Right ventricle myocardium inferior (tissue), 1 donor: ENCODE measurements around the gene MIEF2. TPM values are rescaled to one million over a fixed set of nuclear protein-coding genes. Genes with fewer than 3 reads are reported as not detected.
"Not testable (repeated sequence)": the region's sequence is repeated elsewhere in the genome, so short reads cannot be mapped to it uniquely, and the experiment has no call there.

ENCODE experiments used
- ATAC-seq: fragments of 200-7000 bp; cut with Tn5 transposase; one replicate; pipeline ENCODE4 v1.9.1; 2020; ENCODE audit warnings: mild to moderate bottlenecking, moderate library complexity
- DNase-seq: peaks from one replicate; pipeline ENCODE4 v3.0.0; 2021; ENCODE audit errors: missing footprints
- intact Hi-C: fragments of 100-400 bp; cut with DNase I; formaldehyde crosslinking; loops from one replicate; pipeline ENCODE4 v1.11.0; 2022
- total RNA-seq: library from RNA; stranded (reverse); fragmentation: NEBNext Ultra II Directional; extraction: Animal tissue kit (Norgen Biotek cat#: 25700); gene quantifications from one replicate; pipeline ENCODE4 v1.2.1, GENCODE V29; 2021
- donor health status: DM: no; HTN: yes; CAD: no; lungs with severe emphysema.

The MIEF2 gene
- total RNA-seq, 1 donor from 2014 or later: 31.3 TPM

DNA sequence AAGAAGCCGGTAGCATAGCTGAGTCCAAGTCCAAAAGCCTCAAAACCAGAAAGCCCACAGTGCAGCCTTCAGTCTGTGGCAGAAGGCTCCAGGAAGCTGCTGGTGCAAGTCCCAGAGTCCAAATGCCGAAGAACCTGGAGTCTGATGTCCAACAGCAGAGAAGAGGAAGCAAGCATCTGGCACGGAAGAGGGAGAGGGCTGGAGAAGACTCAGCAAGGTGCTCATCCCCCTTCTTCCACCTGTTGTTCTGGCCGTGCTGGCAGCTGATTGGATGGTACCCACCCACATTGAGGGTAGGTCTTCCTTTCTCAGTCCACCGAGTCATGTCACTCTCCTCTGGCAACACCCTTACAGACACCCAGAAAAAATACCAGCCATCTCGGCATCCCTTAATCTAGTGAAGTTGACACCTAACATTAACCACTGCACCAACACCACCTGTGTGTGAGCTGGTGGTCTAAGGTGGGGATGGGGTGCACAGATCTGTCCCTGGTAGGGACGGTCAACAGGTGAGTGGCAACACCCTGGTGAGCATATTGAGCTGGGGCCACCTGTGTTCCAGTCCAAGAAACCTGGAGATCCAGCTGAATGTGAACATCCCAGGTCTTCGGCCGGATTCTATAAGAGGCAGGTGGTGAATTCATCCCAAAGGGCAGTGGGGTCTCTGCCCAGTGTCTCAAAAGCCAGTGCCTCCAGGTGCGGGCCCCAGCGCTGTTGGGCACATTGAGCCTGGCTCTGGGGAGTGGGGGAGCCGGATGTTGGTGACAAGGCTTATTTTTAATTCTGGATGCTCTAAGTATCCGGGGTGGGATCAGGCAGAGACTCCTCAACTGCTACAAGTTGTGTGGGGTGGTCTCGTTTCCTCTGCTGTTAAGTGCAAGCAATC is 9.8 kb downstream of the MIEF2 start:
- ATAC-seq (no peak), DNase-seq (no peak)
- intact Hi-C loops: no loop called here

DNA sequence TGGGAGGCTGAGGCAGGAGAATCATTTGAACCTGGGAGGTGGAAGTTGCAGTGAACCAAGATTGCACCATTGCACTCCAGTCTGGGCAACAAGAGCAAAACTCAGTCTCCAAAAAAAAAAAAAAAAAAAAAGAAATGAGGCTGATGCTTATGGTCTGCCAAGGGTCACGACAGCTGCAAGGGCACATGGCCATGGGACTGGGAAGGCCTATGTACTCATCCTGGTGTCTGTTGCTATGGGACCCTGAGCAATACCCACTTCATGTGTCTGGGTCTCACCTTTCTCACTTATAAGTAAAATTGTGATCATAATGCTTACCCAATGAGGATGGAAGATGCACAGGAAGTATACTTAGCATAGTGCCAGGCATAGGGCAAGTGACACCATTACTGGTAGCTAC is 16.6 kb downstream of the MIEF2 start:
- intact Hi-C loops: no loop called here
- ATAC-seq (no peak), DNase-seq (no peak)

GRCh38 chr17:18278867-18279266 is 18.4 kb downstream of the MIEF2 start:
- DNase-seq (no peak), ATAC-seq (no peak)
- intact Hi-C loops: no loop called here

DNA sequence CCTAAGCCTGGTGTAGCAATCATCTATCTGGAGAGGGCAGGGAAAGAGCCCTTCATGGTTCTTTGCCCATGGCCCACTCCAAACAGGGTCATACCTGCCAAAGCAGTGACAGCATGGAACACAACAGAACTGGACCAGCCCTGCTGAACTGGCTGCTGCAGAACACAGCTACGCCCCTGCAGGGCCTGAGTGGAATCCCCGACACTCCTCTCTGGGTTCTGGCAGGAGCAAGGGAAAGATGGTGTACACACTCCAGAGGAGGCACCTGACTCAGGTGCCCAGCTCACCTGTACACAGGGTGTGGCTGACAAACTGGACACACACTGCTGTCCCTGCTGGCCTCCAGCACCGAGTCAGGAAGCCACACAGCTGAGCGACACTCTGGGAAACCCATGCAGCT is 19.8 kb downstream of the MIEF2 start:
- intact Hi-C loops: no loop called here
- DNase-seq (no peak), ATAC-seq (peak; percentile 24)

GRCh38 chr17:18280766-18281371 is 20.4 kb downstream of the MIEF2 start:
- no peak for ATAC-seq
- DNase-seq: no peak
- intact Hi-C loops: no loop called here

DNA sequence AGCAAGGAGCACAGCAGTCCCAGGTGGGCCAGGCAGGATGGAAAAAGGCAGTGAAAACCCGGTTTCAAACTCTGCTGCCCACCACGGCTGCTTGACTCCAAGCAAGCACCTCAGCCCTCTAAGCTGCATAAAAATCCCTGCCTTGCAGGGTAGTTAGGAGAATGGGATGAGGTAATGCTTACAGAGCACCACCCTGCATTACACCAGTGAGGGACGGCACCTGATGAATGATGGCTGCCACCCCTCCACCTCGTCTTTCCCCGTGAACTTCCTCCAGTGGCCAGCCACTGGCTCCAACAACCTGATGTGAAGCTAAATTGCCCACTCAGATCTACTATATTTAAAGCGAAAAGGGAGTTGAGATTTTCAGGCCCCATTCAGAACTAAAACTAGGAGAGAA is 21.3 kb downstream of the MIEF2 start:
- intact Hi-C loops: no loop called here
- no peak for DNase-seq
- ATAC-seq: no peak

DNA sequence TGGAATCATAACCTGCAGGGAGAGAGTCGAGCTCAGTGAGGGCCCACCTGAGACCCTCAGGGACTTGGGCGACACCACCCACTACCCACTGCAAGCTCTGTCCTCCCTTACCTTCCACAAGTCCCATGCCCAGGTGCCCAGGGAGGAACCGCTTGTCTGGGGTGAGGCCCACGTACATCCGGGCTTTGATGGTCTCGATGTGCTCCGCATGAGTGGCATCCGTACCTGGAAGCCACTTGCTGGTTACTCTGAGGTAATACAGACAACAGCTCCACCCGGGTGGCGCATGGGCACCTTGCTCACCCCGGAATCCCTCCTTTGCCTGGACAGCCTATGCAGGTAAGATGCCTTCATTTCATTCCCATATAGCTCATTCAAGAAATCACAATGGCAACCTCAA is 24.8 kb downstream of the MIEF2 start:
- no peak for DNase-seq
- intact Hi-C loops: no loop called here
- ATAC-seq: no peak

DNA sequence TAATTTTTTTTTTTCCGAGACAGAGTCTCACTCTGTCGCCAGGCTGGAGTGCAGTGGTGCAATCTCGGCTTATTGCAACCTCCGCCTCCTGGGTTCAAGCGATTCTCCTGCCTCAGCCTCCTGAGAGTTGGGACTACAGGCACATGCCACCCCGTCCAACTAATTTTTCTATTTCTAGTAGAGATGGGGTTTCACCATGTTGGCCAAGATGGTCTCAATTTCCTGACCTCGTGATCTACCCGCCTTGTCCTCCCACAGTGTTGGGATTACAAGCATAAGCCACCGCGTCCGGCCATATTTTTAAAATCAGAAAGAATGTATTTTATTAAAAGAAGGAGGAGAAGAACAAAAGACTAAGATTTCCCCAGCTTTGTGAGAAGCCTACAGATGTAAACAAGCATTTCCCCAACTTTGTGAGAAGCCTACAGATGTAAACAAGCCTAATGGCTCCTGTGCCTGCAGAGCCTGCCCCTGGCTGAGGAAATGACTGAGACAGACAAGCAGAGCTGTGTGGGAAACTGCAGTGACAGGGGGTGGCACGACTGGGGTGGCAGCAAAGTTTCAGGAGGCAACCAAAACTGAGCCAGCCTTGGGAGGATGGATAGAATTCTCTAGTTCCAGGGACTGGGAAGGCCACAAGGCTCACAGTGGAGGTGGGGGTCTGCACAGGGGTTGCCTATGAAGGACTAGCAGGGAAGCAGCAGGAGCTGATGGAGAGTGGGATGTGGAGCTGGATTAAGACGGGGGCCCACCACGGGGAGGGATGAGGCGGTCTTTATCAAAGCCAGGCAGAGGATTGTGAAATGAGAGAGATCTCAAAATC is 31.5 kb downstream of the MIEF2 start:
- ATAC-seq (no peak), DNase-seq (no peak)
- intact Hi-C loops: no loop called here

DNA sequence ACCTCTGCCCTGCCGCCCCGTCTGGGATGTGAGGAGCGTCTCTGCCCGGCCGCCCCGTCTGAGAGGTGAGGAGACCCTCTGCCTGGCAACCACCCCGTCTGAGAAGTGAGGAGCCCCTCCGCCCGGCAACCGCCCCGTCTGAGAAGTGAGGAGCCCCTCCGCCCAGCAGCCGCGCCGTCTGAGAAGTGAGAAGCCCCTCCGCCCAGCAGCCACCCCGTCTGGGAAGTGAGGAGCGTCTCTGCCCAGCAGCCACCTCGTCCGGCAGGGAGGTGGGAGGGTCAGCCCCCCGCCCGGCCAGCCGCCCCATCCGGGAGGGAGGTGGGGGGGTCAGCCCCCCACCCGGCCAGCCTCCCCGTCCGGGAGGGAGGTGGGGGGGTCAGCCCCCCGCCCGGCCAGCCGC is 37.6 kb downstream of the MIEF2 start:
- ATAC-seq, intact Hi-C loops, DNase-seq: not testable (repeated sequence)

DNA sequence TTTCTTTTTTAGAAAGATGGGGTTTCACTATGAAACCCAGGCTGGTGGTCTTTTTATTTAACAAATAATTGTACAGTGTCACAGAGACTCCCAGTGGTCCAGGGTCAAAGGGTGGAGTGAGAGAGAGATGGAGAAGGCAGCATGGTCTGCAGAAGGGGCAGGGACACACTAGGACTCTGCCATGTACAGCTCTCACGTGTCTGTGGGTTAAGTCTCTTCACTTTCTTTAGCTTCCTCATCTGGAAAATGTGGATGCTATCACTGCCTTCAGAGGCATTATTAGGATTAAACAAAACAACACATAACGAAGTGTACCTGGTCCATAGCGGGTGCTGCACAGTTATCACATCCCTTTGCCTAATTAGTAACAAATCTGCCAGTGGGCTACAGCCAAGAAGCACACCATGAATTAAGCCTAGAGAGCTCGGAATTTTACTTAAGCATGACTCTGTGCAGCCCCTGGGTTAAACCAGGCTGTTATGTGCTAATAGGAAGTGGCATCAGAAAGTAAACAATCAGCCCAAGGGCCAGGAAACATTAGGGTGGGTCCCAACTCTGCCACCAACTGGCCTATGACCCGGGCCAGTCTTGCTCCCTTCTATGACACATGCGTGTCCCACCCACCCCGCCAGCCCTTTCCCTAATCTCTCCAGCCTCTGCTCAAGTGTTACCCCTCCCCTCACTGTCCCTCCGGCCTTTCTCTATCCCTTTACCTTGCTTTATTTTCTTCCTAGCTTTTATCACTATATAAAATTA is 40.4 kb downstream of the MIEF2 start:
- ATAC-seq: peak; percentile 31
- no peak for DNase-seq

DNA sequence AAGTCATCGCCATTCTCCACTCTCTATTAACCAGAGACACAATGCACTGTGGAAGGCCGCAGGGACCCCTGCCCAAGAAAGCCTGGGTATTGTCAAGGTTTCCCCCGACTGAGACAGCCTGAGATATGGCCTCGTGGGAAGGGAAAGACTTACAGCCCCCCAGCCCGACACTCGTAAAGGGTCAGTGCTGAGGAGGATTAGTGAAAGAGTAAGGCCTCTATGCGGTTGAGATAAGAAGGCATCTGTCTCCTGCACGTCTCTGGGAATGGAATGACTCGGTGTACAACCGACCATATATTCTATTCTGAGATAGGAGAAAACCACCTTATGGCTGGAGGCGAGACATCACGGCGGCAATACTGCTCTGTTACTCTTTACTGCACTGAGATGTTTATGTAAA is 42.7 kb downstream of the MIEF2 start:
- ATAC-seq, intact Hi-C loops, DNase-seq: not testable (repeated sequence)

More for the DNA sequence above, 40.4 kb downstream of the MIEF2 start:
- intact Hi-C loops: no loop called here

- ATAC-seq: no peak
- intact Hi-C loops: no loop called here
- DNase-seq: no peak
These were observed 48.7 kb downstream of the MIEF2 start for GRCh38 chr17:18309202-18309601.

DNA sequence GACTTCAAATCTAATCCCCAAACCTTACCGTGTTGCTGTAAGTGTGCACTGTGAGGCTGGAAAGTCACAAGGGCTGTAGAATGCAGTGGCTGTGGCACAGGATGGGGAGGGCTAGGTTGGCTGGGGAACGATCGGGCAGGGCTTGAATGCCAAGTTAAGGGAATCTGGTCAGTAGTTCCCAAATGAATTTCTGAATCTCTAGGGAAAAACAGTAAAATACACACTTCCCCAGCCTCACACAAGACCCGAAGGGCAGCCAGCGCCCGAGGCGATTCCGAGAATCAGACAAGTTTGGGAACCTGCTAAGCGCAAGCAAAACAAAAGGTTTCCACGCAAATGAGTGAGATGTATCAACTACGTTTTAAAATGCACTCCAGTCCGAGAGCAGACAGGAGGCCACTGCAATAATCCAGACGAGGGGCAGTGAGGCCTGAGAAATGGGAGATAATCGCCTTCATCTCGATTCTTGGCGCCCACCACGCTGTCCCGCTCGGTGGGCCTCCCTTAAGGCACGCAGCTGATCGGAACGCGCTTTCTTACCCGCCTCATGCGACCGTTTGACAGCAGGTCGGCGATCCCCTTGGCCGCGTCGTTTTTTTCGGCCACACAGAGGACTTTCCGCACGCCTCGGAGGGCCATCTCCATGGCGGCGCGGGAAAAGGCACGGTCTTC is 53.7 kb downstream of the MIEF2 start:
- intact Hi-C loops: loop anchor here (2.0 kb wide), 1 partner anchor 53 kb away; the partner anchor contains the start of gene MIEF2
- no peak for DNase-seq
- ATAC-seq: peak; percentile 1

GRCh38 chr17:18314731-18315561 is 54.5 kb downstream of the MIEF2 start, which contains the start of the genes SMCR8 and TOP3A:
SMCR8 (plus strand) TSS chr17:18315293; CDS start chr17:18315790, 497 bp downstream.
TOP3A (minus strand) TSS chr17:18314994; CDS start chr17:18314778, 216 bp downstream.
- ATAC-seq (peak; percentile 98), DNase-seq (peak; percentile 99)
- intact Hi-C loops: loop anchor here (2.0 to 5.0 kb wide), 2 partner anchors 54 to 93 kb away; partner anchors contain the start of gene MIEF2

DNA sequence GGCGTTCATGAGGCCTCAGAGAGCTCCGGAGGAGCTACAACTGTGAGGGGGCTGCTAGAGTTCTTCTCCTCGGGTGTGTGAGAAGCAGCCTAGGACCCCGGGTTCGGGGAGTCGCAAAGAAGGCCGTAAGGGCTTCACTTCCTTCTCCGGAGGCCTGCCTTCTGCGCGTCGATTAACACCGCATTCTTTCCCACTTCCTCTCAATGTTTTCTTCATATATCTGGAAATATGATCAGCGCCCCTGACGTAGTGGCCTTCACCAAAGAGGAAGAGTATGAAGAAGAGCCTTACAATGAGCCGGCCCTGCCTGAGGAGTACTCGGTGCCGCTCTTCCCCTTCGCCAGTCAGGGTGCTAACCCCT is 55.1 kb downstream of the MIEF2 start:
- intact Hi-C loops: loop anchor here (2.0 to 5.0 kb wide), 2 partner anchors 55 to 93 kb away; partner anchors contain the start of gene MIEF2
- ATAC-seq (no peak), DNase-seq (no peak)

GRCh38 chr17:18315961-18316360 is 55.5 kb downstream of the MIEF2 start:
- DNase-seq: no peak
- intact Hi-C loops: loop anchor here (2.0 to 5.0 kb wide), 2 partner anchors 55 to 94 kb away; partner anchors contain the start of gene MIEF2
- ATAC-seq: no peak
